Activated CD8-positive, alpha-beta memory T cell treated with anti-CD3 and anti-CD28 coated beads for 1 hour (primary cell): ENCODE results near the gene OR10P1.

Experiments
- DNase-seq, 2 donors: peaks; one replicate each; pipeline ENCODE4 v3.0.0-alpha.2; 2020; ENCODE audit warnings: low read depth in 1 of 2; ENCODE audit errors: extremely low read depth in 1 of 2

The OR10P1 gene

DNA sequence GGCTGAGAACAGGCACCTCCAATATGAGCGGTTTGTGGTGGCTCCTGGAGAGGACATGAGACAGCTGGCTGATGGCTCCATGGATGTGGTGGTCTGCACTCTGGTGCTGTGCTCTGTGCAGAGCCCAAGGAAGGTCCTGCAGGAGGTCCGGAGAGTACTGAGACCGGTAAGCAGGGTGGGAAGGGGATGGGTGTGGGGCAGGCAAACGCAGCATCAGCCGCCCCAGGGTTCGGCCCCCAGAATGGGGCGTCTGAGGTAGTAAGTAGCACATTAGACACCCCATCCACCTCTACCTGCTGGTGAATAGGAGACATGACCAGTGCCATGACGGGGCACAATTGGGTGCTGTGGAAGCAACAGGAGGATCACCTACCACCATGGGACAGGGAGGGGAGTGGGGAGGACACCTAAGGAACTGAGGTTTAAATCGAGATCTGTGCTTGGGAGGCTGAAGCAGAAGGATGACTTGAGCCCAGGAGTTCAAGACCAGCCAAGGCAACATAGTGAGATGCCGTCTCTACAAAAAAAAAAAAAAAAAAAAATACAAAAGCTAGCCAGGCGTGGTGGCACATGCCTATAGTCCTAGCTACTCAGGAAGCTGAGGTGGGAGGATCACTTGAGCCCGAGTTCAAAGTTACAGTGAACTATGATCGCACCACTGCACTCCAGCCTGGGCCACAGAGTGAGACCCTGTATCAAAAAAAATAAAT lies 45.5 kb downstream of the OR10P1 start:
- DNase-seq: no peak

DNA sequence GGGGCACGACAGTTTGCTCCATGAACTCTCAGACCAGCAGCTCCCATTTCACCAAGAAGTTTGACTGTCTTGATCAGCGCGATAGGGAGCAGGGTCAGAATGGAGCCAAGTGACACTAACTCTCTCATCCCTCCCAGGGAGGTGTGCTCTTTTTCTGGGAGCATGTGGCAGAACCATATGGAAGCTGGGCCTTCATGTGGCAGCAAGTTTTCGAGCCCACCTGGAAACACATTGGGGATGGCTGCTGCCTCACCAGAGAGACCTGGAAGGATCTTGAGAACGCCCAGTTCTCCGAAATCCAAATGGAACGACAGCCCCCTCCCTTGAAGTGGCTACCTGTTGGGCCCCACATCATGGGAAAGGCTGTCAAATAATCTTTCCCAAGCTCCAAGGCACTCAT lies 47.0 kb downstream of the OR10P1 start:
- DNase-seq: no peak

DNA sequence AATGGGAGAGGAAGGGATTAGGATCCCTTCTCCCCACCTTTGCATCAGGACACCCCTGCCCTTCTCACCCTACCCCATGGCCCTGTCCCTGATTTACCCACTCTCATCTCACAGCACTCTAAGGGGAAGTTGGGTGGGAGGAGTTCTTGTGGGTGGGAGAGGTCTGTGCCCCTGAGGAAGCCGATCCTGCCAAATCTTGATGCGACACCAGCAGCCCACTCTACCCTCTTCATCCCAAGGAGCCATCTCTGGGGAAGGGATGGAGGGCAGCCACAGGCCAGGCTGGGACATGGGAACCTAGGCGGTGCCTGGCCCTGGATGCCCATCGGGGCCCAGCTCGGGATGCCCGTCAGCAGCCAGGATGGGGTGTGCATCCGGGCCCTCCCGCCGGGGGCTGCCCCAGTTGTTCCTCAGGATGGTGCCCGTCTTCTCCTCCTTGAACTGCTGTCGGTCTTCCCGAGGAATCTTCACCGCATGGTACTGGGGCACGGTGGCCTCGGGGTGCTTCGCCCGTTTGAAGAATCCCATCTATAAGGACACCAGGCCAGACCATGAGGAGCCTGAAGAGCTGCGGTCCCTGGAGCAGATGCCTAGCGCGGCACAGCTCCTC lies 48.2 kb downstream of the OR10P1 start:
- DNase-seq: no peak

DNA sequence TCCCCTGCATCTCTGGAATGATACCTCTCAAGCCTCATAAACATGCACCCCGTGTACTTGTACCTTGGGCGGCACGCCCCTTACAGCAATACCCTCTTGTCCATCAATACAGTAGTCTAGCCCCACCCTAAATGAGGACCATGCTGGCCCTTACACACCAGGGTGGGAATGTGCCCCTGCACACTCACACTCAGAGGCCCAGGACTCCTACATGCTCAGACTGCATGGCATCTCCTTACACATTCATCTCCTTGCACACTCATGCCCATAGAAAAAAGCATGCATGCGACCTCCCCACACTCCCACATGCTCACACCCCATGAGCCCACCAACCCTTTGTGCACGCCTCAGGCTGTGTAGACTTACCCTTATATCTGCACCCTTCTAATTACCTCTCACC lies 49.0 kb downstream of the OR10P1 start:
- no peak for DNase-seq

DNA sequence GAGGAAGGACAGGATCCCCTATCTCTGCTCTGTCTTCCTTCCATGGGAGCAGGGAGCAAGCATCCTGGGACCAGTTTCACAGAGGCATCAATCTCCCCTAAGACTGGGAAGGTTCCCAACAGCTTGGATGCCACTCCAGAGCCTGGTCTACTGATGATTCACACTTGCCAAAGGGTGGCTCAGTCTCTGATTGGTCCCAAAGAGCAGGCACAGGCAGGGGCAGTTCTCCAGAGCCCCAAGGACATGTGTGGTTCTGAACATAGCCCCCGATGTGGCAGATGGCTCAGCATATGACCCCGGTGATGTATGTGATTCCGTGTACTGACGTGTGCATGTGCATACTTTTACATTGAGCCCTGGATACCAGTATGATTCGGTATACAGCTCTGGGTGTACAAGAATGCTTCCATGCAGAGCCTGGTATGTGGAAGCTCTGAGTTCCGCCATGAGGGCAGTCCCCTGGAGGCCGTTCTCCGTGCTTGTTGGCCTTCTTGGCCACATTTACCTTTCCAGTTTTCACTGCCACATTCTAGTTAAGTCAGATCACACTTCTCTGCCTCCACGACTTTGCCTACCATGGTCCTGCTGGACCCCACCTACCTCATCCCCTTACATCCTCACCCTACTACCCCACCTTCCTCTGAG lies 49.8 kb downstream of the OR10P1 start:
- DNase-seq: no peak
